NCI-H2196 treated with DMSO at 0.1 percent for 48 hours (cell line): ENCODE measurements around the gene CCDC102A.

Experiments
- DNase-seq: peaks from one replicate; lab custom pipeline; 2025; ENCODE audit not compliant: unreplicated experiment; lab: John Stamatoyannopoulos, UW

Gene CCDC102A

DNA sequence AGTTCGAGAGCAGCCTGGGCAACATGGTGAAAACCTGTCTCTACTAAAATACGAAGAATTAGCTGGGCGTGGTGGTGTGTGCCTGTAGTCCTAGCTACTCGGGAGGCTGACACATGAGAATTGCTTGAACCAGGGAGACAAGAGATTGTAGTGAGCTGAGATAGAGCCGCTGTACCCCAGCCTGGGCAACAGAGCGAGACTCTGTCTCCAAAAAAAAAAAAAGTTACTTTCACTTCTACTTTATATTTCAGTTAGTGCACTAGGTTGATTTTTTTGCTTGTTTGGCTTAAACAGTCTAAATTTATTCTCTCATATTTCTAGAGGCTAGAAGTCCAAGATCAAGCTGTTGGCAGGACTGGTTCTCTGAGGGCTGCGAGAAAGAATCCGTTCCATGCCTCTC, 13.4 kb downstream of the CCDC102A start:
- no peak for DNase-seq

DNA sequence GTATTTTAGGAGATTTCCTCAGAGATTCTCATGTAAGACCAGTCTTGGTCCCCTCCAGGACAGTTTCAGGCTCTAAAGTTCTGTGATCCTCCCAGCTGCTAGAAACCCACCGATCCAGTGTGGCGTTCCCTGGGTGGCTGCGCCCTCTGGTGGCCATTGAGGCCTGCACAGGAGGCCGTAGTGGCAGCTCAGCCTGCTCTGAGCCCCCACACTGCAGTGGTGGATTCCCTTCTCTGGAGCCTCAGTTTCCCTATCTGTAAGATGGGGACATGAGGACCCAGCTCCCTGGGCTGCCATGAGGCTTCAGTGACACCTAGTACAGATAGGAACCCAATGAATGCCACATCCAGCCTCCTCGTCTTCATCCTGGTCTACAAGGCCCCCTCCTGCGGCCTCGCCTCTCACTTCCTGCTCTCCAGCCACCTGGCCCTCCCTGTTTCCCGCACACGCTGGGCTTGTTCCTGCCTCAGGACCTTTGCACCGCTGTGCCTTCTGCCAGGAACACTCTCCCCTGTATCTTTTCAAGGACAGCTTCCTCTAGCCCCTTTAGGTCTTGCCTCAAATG, 16.5 kb downstream of the CCDC102A start:
- no peak for DNase-seq

DNA sequence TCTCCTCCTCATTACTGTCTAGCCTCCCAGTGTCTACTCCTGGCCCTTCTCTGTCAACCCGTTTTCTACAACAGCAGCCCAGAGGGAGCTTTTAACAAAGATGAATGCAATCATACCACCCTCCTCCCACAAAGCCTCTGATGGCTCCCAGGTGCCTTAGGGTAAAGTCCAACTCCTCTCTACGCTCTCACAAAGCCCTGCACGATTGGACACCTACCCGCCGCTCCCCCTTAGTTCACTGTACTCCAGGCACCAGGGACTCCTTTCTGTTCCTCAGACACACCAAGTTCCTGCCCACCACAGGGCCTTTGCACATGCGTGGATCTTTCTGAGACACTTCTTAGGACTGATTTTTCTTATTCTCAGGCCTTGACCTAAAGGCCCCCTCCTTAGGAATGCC, 17.4 kb downstream of the CCDC102A start:
- no peak for DNase-seq

DNA sequence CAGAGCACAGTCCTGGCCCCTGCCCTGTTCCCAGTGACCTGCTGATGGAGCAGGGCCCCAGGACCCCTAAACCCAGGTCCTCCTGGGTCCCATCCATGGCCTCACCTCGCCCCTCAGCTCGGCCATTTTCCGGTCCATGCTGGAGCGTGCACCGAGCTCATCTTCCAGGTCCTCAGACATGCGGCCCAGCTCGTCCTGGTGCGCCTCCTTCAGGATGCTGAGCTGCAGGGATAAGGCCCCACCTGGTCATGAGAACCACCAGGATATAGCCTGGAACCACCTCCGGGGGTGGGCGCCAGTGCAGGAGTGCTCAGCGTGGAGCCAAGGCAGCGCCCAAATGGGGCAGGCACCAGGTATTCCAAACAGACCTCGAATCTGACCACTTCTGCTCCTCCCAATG, 17.9 kb downstream of the CCDC102A start:
- DNase-seq = no peak

DNA sequence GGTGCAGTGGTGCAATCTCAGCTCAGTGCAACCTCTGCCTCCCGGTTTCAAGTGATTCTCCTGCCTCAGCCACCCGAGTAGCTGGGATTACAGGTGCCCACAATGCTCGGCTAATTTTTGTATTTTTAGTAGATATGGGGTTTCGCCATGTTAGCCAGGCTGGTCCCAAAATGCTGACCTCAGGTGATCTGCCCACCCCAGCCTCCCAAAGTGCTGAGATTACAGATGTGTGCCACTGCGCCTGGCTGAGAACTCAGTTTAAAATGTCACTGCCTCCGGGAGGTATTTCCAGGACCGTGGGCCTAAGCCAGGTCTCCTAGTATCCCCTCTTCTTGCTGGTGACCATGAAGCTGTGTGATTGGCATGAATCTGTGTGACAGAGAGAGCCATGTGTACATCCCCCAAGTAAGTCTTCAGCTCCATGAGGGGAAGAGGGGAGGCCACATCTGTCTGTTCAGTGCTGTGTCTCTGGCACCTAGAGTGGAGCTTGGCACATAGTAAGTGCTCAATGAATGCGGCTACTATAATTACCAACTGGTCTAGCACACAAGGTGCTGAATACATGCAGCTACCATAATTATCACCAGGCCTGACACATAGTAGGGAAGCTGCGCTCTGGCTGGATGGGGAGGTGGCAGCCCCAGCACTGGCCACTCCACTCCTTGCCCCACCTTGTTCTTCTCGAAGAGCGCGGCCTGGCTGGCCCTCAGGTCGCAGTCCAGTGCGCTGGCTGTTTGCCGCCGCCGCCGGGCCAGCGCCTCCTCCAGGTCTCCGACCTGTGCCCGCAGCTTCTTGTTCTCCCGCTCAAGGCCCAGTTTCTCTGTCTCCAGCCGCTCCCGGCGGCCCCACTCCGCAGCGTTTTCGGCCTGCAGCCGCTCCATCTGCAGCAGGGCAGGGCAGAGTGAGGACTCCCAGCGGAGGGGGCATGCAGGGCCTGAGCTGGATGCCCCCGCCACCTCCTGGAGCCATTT, 18.7 kb downstream of the CCDC102A start:
- DNase-seq = no peak

DNA sequence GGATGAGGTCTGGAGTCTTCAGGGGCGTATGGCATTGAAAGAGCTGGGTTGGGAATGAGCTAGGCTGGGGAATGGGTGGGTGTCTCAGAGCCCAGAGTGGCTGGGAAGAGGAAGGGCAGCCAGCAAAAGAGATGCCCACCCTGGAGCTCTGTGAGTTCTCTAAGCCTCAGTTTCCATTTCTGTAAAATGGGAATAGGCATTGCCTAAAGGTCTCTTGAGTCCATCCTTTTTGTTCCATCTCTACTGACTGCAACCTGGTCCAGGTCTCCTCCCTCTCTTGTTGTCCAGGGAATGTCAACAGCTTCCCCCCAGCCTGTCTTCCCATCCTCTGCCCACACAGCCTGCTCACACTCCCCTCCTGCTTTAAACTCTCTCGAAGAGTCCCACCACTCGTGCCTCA, 19.6 kb downstream of the CCDC102A start:
- DNase-seq = no peak

DNA sequence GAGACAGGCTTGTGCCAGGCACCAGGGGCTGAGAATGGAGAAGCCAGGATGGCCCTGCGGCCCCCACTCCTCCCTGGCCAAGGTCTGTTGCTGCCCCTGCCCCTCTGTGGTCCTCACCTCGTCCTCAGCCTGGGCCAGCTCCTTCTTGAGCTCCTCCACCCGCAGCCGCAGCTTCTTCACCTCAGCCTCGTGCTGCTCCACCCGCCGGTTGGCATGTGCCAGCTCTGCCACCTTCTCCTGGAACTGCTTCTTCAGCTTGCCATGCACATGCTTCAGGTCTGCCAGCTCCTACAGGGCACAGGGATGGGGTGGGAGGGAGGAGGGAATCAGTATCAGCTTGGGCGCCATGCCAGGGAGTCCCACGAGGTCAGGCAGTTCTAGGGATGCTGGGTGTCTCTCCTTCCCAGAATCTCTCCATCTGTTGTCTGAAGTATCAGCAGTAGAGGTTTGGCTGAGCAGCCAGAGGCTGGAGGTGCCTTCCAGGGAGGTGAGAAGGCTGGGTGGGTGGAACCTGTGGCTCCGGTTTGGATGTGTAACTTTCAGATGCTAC, 20.1 kb downstream of the CCDC102A start:
- DNase-seq = no peak

DNA sequence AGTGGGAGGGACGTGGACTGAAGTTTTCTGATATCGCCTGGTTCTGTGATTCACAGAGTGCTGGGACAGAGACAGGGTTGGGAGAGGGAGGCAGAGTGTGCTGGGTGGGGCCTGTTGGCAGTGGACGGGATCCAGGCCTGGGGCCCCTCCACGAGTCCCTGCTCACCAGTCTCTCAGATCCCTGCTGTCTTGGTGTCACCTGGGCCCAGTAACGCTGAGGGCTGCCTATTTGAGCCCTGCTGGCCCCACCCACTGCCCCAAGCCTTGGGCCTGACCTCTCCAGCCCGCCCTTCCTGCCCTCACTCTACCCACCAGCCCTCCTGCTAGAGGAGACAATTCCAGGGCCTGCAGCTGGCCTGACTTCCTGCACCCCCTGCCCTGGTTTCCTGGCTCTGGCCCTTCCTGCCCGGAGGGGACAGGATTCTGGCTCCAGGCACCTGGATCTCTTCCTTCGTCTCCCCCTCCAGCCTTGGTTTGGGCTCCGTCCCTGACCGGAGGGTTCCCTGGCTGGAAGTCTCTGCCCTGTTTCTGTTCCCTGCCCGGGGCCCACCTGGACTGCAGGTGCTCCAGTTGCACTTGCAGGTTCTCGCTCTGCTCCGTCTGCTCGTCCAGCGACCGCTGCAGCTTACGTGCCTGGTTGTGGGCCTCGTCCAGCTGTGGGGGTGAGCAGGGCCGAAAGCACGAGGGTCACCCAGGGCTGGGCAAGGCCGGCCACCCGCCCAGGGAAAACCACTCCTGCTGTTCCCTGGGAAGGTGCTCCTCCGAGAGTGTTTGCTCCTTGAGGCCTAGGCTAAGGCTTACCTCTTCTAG, 21.4 kb downstream of the CCDC102A start:
- no peak for DNase-seq

DNA sequence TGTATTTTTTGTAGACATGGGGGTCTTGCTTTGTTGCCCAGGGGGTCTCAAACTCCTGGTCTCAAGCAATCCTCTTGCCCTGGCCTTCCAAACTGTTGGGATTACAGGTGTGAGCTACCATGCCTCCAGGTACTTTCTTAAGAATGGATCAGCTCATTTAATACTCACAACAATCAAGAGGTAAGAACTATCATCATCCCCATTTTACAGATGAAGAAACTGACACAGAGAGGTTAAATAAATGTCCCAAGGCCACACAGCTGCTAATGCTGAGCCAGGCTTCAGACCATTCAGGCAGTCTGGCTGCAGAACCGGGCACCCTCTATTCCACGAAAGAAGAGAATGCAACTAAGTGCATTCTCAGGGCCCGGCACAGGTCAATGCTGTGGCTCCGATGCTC, 22.0 kb downstream of the CCDC102A start:
- no peak for DNase-seq

DNA sequence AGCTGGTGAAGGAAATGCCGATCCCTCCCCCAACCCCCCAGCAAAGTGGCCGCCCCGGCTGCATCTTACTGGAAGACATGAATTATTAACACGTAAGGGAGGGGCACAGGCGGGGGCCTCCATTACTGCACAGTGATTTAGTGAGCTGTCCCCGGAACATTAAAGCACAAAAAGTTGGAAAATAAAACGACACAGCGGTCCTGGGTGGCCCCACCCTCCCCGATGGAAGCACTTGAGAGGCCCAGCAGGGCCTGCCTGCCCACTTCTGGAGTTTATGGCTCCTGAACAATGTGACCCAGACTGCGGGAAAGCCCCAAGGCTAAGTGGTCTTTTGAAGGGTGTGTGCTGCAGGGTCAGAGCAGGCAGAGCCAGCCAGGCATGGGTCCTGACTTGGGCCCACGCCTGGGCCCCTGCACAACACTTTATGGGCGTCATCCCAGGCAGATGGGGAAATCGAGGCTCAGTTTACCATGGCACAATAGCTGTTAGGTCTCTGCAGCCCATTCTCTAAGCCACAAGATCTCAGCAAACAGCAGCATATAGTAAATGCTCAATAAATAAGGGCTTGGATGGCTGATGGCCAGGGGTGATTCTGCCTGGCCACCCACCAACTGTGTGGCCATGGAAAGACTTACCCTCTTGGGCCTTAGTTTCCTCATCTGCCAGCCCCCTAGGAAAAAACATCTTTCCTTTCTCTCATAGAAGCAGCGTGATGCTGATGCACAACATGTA, 22.8 kb downstream of the CCDC102A start:
- no peak for DNase-seq

DNA sequence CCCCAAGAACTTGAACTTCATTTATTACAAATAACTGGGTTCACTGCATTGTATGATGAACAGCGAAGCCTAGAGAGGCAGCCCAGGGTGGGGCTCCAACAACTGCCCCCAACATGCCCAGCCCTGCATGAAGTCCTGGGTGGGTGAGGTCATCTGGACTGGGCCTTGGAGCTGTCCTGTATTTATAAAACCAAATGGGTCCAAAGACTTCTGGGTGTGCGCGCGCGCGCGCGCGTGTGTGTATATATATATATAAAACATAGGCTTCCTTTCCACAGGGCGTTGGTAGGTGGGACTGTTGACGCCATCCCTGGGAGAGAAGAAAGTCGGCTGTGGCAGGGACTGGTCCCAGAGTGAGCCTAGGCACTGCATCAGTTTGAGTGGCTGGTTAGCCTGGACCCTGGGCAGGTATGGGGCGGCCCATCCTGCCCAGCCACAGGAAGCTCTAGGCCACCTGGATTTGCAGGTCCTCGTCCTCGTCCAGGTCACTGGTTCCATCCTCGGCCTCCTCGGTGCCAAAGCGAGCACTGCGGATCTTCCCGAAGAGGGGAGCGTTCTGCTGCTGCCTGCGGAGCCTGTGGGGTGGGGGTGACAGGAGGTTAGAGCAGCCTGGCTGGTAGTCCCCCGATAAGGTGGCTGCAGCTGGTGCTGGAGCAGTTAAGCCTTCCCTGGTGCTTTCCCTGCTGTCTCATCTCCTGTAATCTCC, 23.9 kb downstream of the CCDC102A start:
- DNase-seq = no peak

DNA sequence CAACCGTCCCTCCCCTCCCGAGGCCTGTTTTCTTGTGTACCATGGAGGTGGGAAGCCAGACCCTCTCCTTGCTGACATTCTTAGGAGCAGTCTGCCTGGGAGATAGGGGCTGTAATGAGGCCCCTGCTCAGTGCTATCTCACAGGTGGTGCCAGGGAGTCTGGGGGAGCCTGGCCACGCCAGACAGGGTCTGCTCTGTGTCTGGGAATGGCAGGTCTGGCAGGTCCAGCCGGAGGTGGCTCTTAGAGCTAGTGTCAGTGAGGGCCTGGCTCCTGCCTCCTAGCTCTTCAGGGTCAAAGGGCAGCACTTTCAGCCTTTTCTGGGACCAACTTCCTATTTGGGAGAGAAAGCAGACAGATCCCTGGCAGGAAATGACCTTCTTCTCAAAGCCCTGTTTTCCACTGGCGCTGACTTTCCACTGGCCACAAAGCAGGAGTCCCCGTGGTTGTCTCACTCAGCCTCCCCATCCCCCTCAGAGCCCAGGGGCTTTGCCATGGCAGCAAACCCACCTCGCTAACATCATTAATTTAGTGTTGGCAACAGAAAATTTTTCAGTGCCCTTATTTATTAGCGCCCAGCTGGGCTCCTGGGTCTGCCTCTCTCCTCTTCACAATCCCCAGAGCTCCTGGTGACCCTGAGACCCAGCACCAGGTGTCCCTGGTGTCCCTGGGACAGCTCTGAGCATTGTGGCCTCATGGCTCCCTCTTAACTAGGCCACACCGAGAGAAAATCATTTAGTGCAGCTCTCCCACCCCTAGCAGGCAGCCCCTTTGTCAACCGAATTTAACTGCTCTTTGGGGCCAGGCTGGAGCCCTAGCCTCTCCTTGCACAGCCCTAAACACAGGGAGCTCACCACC, 26.1 kb downstream of the CCDC102A start:
- no peak for DNase-seq

DNA sequence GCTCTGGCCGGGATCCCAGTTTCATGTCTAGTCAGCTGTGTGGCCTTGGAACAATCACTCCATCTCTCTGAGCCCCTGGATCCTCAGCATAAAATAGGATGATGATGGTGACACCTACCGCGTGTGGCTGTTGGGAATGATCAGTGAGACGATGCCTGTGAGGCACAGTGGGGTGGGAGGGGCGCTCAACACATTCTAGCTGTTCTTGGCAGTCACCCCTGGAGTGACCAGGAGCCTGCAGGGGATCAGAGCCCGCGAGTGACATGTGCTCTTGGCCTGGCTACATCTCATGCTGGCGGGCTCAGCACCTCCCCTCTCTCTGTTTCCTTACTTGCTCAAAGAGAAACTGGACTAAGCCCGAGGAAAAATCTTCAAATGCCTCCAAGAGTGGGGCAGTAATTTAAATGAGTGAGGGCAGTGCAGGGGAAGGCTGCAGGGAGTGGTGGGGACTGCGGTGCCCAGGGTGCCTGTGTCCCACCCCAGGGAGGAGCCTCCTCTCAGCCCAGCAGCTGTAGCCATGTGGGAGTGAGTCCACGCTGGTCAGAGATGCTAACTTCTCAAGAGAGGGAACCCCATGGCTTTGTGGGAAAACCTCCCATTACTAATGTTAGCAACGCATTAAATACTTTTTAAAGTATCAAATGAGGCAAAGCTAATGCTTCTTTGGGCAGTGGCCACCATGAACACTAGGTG, 27.0 kb downstream of the CCDC102A start:
- no peak for DNase-seq

DNA sequence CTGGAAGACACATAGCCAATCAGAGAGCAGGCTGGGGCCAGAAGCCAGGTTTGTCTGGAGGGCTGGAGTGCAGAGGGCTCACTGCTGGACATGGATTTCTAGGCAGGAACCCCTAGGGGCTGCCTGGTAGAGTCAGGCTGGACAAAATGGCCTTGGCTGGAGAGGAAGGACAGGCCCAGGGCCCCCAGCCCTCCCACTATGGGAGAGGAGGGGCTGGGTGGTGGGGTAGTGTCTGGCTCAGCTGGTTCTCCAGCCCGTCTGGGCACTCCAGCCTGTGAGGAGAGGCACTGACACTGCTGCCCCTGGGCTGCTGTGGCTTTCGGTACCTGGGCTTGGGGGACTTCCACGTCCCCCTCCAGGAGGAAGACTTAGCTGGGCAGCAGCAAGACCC, 28.3 kb downstream of the CCDC102A start:
- DNase-seq = no peak

DNA sequence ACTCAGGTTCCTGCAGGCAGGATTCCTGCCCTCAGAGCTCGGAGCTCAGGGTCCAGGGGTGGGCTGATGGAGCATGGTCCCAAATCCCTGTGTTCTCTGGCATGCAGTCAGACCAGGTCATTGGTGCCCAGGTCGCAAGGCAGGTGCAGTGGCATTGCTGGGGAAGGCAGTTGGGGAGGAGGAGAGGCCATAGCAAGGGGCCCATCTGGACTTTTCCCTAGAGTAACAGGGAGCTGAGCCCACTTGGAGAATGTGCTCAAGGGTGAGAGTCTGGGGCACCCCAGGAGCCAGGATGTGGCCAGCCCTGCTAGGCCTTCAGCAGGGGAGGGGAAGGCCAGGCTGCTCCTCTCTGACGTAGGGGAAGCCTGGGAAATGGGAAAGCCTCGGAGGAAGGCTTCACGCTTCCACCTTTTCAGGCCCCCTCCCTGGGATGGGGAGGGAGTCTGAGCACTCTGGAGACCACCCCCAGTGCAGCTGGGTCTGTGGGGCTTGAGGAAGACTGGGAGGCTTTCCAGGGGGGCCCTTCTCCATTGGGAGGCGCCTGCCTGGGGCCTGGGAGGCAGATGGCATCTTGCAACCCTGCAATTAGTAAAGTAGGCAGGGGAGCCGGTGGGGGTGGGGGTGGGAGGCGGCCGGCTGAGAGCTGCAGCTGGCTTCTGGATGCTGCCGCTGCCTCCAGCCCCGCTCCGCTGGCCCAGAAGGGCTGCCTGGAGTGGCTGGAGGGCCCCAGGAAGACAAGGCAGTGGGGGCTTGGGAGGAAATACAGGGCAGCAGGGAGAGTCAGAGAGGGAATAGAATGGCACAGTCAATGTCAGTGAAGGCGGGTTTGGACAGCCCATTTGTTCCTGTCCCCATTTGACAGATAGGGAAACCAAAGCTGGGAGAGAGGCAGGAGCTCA, 29.0 kb downstream of the CCDC102A start:
- DNase-seq = no peak

DNA sequence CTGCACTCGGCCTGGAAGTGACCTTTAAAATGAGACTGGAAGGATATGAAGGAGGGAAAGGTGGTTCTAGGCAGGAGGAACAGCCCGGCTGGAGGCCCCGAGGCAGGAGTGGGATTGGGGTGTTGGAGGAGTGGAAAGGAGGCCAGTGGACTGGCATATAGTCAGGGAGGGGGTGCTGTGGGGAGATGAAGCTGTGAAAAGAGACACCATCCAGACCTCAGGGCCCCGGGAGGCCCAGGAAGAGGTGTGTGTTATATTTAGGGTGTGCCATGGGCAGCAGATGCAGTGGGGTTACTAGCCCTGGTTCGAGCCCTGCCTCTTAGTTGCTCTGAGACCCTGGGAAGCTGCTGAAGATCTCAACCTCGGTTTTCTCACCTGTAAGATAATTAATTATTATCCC, 31.2 kb downstream of the CCDC102A start:
- DNase-seq = no peak

DNA sequence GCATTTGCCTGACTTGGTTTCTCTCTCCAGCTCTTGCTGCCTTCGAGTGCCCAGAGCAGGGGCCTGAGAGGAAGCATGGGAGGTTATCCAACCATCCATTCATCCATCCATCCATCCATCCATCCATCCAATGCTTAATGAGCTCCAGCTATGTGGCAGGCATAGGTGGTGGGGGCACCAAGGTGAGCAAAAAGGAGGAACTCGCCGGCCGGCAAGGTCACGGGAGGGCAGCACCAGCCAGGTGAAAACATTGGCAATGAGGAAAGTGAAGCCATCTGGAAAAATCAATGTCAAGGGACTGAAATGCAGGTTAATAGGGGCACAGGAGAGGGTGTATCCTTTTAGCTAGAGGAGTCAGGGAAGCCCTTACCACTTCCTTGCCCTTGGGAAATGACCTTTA, 31.9 kb downstream of the CCDC102A start:
- no peak for DNase-seq

DNA sequence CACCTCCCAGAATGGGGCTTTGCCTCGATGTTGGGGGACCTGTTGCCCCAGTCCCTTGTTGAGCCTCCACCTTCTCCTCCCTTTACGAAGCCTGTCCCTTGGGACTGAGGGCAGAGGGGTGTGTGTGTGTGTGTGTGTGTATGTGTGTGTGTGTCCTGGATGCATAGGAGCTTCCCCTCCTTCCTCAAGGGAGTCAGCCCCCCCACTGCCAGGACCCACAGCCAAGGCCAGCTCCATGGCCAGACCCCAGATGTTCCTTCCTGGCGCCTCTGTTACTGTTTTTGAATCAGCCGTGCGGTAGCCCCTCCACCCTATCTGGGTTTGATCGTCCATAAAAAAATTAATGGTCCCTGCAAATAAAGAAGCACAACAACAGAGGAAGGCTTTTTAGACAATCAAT, 32.4 kb downstream of the CCDC102A start:
- no peak for DNase-seq
